ENCODE results near the gene SESN1.

DNA sequence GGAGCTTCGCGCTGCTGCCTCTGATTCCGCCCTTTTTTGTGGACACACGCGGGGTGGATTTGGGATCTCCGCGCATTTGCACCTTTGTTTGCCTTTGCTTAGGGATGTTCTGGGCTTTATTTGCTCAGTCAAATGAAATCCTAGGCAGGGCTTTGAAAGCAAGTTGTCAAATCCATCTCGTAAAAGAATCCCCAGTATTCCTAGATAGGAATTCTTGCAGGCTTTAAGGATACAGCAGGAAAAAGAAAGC lies 1.1 kb upstream of the SESN1 start:
- TF ChIP-seq, protein P1, sequence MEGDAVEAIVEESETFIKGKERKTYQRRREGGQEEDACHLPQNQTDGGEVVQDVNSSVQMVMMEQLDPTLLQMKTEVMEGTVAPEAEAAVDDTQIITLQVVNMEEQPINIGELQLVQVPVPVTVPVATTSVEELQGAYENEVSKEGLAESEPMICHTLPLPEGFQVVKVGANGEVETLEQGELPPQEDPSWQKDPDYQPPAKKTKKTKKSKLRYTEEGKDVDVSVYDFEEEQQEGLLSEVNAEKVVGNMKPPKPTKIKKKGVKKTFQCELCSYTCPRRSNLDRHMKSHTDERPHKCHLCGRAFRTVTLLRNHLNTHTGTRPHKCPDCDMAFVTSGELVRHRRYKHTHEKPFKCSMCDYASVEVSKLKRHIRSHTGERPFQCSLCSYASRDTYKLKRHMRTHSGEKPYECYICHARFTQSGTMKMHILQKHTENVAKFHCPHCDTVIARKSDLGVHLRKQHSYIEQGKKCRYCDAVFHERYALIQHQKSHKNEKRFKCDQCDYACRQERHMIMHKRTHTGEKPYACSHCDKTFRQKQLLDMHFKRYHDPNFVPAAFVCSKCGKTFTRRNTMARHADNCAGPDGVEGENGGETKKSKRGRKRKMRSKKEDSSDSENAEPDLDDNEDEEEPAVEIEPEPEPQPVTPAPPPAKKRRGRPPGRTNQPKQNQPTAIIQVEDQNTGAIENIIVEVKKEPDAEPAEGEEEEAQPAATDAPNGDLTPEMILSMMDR (conservative IDR thresholded peaks at IDR 0.05 in 1 of 2, IDR thresholded peaks at IDR 0.05 in 1 of 2; ENCODE audit: extremely low read depth in 1 of 2, insufficient read depth in 1 of 2, low read depth in 1 of 2, low read length in 2 of 2), result no peak
- no peak for TF ChIP-seq EZH2 (IDR thresholded peaks at IDR 0.05; ENCODE audit: borderline replicate concordance, low read length)

All from mammary epithelial cell (primary cell).